Astrocyte of the cerebellum (primary cell): ENCODE measurements around the gene ARVCF.
"Not testable (repeated sequence)": the region's sequence is repeated elsewhere in the genome, so short reads cannot be mapped to it uniquely, and the experiment has no call there.

Experiments used
- DNase-seq: peaks from one replicate; pipeline ENCODE4 v3.0.0-alpha.2; 2011; ENCODE audit warnings: low read depth
- H3K4me3 ChIP-seq: 2 replicates; pipeline ENCODE4 v1.5.1; 2011; ENCODE audit warnings: mild to moderate bottlenecking, low read depth, low read length, moderate library complexity
- in situ Hi-C: cut with HindIII; loops from 2 replicates; pipeline ENCODE4 v1.10.0; 2017; ENCODE audit warnings: low sequenced_read_pairs
- TF ChIP-seq, protein P1 (sequence below): IDR thresholded peaks from 2 replicates; pipeline ENCODE4 v1.5.1; 2012; ENCODE audit warnings: low read length, low read depth, moderate library complexity, mild to moderate bottlenecking; ENCODE audit errors: missing control alignments

The ARVCF gene

DNA sequence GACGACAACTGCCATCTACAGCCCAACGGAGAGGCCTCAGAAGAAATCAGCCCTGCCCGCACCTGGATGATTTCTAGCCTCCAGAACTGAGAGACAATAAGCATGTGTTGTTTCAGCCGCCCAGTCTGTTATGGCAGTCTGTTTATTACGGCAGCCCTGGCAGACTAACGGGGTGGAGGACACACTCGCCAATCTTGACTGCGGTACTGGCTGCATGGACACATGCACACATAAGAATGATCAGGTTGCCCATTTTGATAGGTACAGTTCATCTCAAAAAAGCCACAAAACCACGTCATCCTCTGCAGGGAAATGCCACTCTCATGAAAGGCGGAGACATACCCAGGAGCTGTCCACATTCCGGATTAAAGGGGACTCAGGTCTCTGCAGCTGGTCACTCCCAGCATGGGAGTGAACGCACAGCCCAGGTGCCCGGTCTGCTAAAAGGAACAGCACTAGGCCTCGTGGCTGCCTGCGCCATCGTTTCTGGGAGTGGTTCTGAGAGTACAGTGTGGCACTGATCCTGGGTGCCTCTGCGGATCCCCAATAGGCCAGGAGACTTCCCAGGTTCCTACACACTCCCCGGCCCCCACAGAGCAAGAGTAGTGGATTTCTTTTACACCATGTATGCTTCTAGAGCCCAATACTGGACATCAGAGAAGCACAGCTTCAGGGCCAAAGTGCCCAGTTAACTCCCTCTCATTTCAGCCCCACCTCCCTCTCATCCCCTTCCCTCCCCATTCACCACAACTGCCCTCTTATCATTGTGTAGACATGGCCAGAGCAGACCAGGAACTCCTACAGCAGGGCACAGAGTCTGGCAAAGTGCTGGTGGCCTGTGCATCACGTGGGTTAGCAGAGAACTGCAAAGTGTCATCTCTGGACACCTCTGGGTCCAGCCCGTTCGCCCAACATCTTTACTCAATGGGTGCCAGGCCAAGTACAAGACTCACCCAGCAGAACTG is 86.8 kb downstream of the ARVCF start:
- H3K4me3 ChIP-seq: no peak overlapping the region
- TF ChIP-seq, protein P1, sequence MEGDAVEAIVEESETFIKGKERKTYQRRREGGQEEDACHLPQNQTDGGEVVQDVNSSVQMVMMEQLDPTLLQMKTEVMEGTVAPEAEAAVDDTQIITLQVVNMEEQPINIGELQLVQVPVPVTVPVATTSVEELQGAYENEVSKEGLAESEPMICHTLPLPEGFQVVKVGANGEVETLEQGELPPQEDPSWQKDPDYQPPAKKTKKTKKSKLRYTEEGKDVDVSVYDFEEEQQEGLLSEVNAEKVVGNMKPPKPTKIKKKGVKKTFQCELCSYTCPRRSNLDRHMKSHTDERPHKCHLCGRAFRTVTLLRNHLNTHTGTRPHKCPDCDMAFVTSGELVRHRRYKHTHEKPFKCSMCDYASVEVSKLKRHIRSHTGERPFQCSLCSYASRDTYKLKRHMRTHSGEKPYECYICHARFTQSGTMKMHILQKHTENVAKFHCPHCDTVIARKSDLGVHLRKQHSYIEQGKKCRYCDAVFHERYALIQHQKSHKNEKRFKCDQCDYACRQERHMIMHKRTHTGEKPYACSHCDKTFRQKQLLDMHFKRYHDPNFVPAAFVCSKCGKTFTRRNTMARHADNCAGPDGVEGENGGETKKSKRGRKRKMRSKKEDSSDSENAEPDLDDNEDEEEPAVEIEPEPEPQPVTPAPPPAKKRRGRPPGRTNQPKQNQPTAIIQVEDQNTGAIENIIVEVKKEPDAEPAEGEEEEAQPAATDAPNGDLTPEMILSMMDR: no peak
- no peak for DNase-seq
- in situ Hi-C loops: no loop called here

DNA sequence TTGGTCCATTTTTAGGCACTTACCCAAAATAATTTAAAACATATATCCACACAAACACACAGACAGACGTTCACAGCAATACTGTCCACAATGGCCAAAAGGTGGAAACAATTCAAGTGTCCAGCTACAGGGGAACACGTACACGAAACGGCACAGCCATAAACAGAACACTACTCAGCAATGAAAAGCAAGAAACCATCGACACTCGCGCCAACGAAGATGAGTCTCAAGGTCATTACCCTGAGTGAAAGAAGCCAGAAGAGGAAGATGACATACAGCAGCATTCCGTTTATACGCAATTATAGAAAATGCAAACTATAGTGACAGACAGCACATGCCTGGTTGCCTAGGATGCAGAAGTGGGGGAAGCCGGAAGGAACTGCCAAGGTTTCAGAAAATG is 88.4 kb downstream of the ARVCF start:
- DNase-seq: no peak
- TF ChIP-seq, protein P1: no peak
- in situ Hi-C loops: no loop called here
- no peak overlapping the region for H3K4me3 ChIP-seq

DNA sequence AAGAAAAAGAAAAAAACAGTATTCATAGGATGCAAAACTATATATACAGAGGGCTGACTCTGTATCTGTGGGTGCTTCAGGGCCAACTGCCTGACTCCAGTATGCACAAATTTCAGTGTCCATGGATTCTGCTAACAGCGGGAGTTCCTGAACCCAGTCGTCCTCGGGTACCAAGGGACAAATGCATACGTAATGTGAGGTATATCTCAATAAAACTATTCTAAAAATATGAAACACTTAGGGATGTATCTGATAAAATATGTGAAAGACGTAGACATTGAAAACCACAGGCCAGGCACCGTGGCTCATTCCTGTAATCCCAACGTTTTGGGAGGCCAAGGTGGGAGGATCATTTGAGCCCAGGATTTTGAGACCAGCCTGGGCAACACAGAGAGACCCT is 88.9 kb downstream of the ARVCF start:
- DNase-seq: no peak
- no peak overlapping the region for H3K4me3 ChIP-seq
- in situ Hi-C loops: no loop called here
- TF ChIP-seq, protein P1: no peak

DNA sequence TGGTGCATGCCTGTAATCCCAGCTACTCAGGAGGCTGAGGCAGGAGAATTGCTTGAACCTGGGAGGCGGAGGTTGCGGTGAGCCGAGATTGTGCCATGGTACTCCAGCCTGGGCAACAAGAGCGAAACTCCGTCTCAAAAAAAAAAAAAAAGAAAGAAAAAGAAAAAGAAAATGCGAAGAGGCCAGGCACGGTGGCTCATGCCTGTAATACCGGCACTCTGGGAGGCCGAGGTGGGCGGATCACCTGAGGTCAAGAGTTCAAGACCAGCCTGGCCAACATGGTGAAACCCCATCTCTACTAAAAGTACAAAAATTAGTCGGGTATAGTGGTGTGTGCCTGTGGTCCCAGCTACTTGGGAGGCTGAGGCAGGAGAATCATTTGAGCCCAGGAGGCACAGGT is 90.6 kb downstream of the ARVCF start:
- H3K4me3 ChIP-seq, DNase-seq, in situ Hi-C loops: not testable (repeated sequence)

DNA sequence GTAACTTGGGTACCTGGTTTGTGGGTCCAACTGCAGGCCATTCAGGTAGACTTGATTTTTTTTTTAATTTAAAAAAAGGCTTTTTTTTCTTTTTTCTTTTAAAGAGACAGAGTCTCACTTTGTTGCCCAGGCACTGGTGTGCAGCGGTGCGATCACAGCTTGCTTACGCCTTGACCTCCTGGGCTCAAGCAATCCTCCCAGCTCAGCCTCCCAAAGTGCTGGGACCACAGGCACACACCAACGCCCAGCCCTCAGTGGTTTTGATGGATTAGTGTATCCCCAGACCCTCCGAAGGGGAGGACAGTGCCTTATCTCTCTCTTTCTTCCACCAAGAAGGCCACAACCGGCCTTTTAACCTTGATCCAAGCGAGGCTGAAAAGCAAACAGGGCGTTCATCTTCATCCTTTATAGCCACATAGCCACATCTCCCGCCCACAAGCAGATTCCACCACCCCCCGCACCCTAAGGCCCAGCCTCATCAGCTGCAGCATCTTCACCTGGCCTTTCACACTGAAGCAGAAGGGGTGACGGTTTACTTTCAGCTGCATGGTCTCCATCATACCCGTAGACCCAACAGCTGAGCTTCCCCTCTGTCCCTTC is 92.6 kb downstream of the ARVCF start:
- H3K4me3 ChIP-seq: no peak overlapping the region
- DNase-seq: no peak
- TF ChIP-seq, protein P1: no peak
- in situ Hi-C loops: no loop called here

DNA sequence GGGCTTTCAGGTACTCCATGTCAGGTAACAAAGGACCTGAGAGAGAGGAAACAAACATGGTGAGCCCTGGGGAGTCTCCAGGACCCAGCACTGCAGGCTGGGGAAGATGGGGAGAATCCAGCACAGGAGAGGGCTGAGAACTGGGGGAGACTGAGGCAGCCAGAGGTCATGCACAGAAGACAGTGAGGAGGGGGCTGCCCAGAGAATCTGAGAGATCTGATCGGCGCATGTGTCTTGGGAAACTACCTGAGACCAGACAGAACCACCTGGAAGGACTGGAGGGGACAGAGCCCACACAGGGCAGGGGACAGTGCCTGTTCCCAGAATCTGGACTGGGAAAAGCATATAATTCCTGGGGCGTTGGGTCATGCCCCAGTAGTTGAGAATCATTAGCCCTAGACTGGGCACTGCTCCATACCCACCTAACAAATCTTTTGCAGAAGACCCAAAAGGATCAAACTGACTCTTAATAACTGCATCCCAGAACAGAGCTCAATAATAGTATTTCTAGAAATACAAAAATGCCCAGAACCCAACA is 95.0 kb downstream of the ARVCF start:
- DNase-seq: no peak
- in situ Hi-C loops: no loop called here
- H3K4me3 ChIP-seq: no peak overlapping the region
- TF ChIP-seq, protein P1: no peak
